ENCODE data around the gene GPD1. TPM values are rescaled to one million over a fixed set of nuclear protein-coding genes. Genes with fewer than 3 reads are reported as not detected.
A peak's percentile ranks its signal among the peaks of the same experiment; 100 is the strongest.

Gene GPD1
- total RNA-seq, 1 experiment from 2014 or later = 1.5 TPM

- Histone ChIP-seq H3K4me3 (ENCODE audit: low read depth, low read length) (no peak overlapping the region), H3K36me3 (ENCODE audit: control insufficient read depth, insufficient read depth, low read length) (no peaks in the 10 kb centered on the region), H3K4me1 (0 out of 2 replicates have a peak, but pooled peaks cover 8% of the 10 kb centered on the region), H3K9me3 (no peaks in the 10 kb centered on the region), H3K27me3 (replicated peaks; ENCODE audit: control insufficient read depth, insufficient read depth, low read length) (no peaks in the 10 kb centered on the region)
- TF ChIP-seq CTCF (IDR thresholded peaks at IDR 0.05; ENCODE audit: insufficient read depth in 1 of 2, low read depth in 1 of 2, low read length in 1 of 2, severe bottlenecking in 1 of 2, unreplicated experiment in 1 of 2) = no peak
- H3K27me3 Mint-ChIP-seq (ENCODE audit: insufficient read depth, unreplicated experiment) = no peaks in the 10 kb centered on the region
- intact Hi-C loops (cut with micrococcal nuclease; ENCODE audit: unreplicated experiment) = no loop called here
- DNase-seq = no peak
- H3K9me3 Mint-ChIP-seq (ENCODE audit: unreplicated experiment) = no peaks in the 10 kb centered on the region
- ChIA-PET POLR2A (no interaction called here), CTCF (interaction anchor here (0.5 to 3.3 kb wide), 9 partner anchors 13 to 1217 kb away, joined by 3 to 93 read pairs (median 22); partner anchors contain the start of genes COX14 and DDX23)
- no peak overlapping the region for H3K27ac Mint-ChIP-seq (ENCODE audit: unreplicated experiment)
- H3K4me3 Mint-ChIP-seq (ENCODE audit: unreplicated experiment) = no peak overlapping the region
- H3K4me1 Mint-ChIP-seq (ENCODE audit: low read depth, unreplicated experiment) = peaks cover 12% of the 10 kb centered on the region
- no TSS peak for BruUV-seq (replicated peaks)
- no peaks in the 10 kb centered on the region for H3K36me3 Mint-ChIP-seq (ENCODE audit: insufficient read depth, unreplicated experiment)
These were observed 34.3 kb upstream of the GPD1 start for GRCh38 chr12:50069539-50069938.

GRCh38 chr12:50070314-50071060 lies 33.3 kb upstream of the GPD1 start:
- Histone ChIP-seq H3K4me3 (ENCODE audit: low read depth, low read length) (no peak overlapping the region), H3K4me1 (peaks cover 16% of the 10 kb centered on the region), H3K9me3 (no peaks in the 10 kb centered on the region), H3K36me3 (ENCODE audit: control insufficient read depth, insufficient read depth, low read length) (no peaks in the 10 kb centered on the region), H3K27me3 (replicated peaks; ENCODE audit: control insufficient read depth, insufficient read depth, low read length) (no peaks in the 10 kb centered on the region)
- Mint-ChIP-seq H3K36me3 (ENCODE audit: insufficient read depth, unreplicated experiment) (peaks cover 5% of the 10 kb centered on the region), H3K9me3 (ENCODE audit: unreplicated experiment) (no peaks in the 10 kb centered on the region), H3K27ac (ENCODE audit: unreplicated experiment) (no peak overlapping the region), H3K4me1 (ENCODE audit: low read depth, unreplicated experiment) (peaks cover 20% of the 10 kb centered on the region), H3K27me3 (ENCODE audit: insufficient read depth, unreplicated experiment) (no peaks in the 10 kb centered on the region), H3K4me3 (ENCODE audit: unreplicated experiment) (no peak overlapping the region)
- peak; percentile 86 to 88 for DNase-seq
- POLR2A ChIA-PET = interaction anchor here (0.5 to 1.3 kb wide), 7 partner anchors 12 to 329 kb away, joined by 3 to 4 read pairs (median 4); partner anchors contain the start of genes GPD1 and TMBIM6
- CTCF ChIA-PET = interaction anchor here (0.6 to 3.3 kb wide), 36 partner anchors 9 to 1113 kb away, joined by 3 to 93 read pairs (median 5); partner anchors contain the start of genes ARF3, BCDIN3D, CERS5 and COX14
- peak; percentile 88 to 98 for TF ChIP-seq CTCF (IDR thresholded peaks at IDR 0.05; ENCODE audit: insufficient read depth in 1 of 2, low read depth in 1 of 2, low read length in 1 of 2, severe bottlenecking in 1 of 2, unreplicated experiment in 1 of 2)
- intact Hi-C loops (cut with micrococcal nuclease; ENCODE audit: unreplicated experiment) = loop anchor here (1.0 kb wide), 6 partner anchors 13 to 294 kb away; partner anchors contain the start of gene ASIC1
- no TSS peak for BruUV-seq (replicated peaks)

GRCh38 chr12:50072198-50072907 lies 31.5 kb upstream of the GPD1 start:
- Histone ChIP-seq H3K4me1 (peaks cover 23% of the 10 kb centered on the region), H3K9me3 (no peaks in the 10 kb centered on the region), H3K4me3 (ENCODE audit: low read depth, low read length) (no peak overlapping the region), H3K36me3 (ENCODE audit: control insufficient read depth, insufficient read depth, low read length) (no peaks in the 10 kb centered on the region), H3K27me3 (replicated peaks; ENCODE audit: control insufficient read depth, insufficient read depth, low read length) (no peaks in the 10 kb centered on the region)
- DNase-seq = no peak
- Mint-ChIP-seq H3K4me3 (ENCODE audit: unreplicated experiment) (no peak overlapping the region), H3K27ac (ENCODE audit: unreplicated experiment) (no peak overlapping the region), H3K9me3 (ENCODE audit: unreplicated experiment) (no peaks in the 10 kb centered on the region), H3K4me1 (ENCODE audit: low read depth, unreplicated experiment) (peaks cover 25% of the 10 kb centered on the region), H3K36me3 (ENCODE audit: insufficient read depth, unreplicated experiment) (peaks cover 5% of the 10 kb centered on the region), H3K27me3 (ENCODE audit: insufficient read depth, unreplicated experiment) (no peaks in the 10 kb centered on the region)
- no TSS peak for BruUV-seq (replicated peaks)
- TF ChIP-seq CTCF (IDR thresholded peaks at IDR 0.05; ENCODE audit: insufficient read depth in 1 of 2, low read depth in 1 of 2, low read length in 1 of 2, severe bottlenecking in 1 of 2, unreplicated experiment in 1 of 2) = no peak
- intact Hi-C loops (cut with micrococcal nuclease; ENCODE audit: unreplicated experiment) = no loop called here
- ChIA-PET CTCF (interaction anchor here (3.3 kb wide), 1 partner anchor 34 kb away, joined by 93 read pairs; no protein-coding TSS in a partner anchor), POLR2A (no interaction called here)

Measured in Caco-2 (cell line).